Breast epithelium (tissue), 3 donors: ENCODE measurements around the gene DUSP6.

Experiments used
- CTCF ChIP-seq, 3 donors: fragments of 450-650 bp; IDR thresholded peaks; one replicate each; pipeline ENCODE4 v1.5.1; 2016 to 2017; ENCODE audit warnings: antibody characterized with exemption in 3 of 3, mild to moderate bottlenecking in 3 of 3, moderate library complexity in 3 of 3
- POLR2AphosphoS5 ChIP-seq, 3 donors: sonication (generic); formaldehyde crosslinking; IDR thresholded peaks; one replicate each; pipeline ENCODE4 v1.6.1; 2017; ENCODE audit warnings: antibody characterized with exemption in 3 of 3

GRCh38 chr12:89368391-89368790, 16.1 kb upstream of the DUSP6 start:
- TF ChIP-seq CTCF (IDR thresholded peaks at IDR 0.05) (no peak), POLR2AphosphoS5 (IDR thresholded peaks at IDR 0.05) (no peak)
